Measurements from ENCODE around the gene ZNF350.
"Not testable (repeated sequence)": the region's sequence is repeated elsewhere in the genome, so short reads cannot be mapped to it uniquely, and the experiment has no call there.

The ZNF350 gene

DNA sequence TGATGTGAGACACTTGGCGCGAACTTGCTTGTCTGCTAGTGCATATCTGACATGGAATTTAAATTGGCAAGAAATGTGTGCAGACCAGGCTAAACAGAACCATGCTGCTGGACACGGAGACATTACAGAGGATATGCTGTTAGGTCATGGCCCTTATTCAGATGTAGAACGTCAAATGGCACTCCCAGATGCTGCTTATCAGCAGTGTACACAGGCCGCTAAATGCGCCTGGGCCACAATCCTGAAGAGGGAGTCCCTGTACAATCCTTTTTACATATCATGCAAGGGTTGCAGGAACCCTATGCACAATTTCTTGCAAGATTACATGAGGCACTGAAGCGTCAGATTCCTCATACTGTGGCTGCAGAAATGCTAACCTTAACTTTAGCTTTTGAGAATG is 9.3 kb downstream of the ZNF350 start:
- in situ Hi-C loops (cut with HindIII; ENCODE audit: low pct_ligation_motif_present, low pct_unique_long_range_greater_than_20kb, low sequenced_read_pairs) = no loop called here
- no peak for DNase-seq

DNA sequence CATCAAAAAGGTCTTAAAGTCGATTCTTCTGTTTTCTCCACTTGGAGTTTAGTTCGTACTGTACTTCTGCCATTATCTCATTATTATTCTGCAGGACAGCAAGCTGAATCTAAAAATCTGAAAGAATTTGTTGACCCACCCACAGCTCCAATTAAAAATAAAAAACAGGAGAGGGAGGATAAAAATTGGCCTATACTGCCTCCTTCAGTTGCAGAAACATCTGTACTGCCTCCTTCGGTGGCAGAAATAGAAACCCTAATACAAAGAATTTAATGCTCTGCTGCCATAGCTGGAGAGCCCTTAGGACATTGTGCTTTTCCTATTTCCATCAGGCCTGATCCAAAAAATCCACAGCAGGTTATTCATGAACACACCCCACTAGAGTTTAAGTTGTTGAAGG is 9.8 kb downstream of the ZNF350 start:
- in situ Hi-C loops (cut with HindIII; ENCODE audit: low pct_ligation_motif_present, low pct_unique_long_range_greater_than_20kb, low sequenced_read_pairs) = no loop called here
- DNase-seq = no peak

DNA sequence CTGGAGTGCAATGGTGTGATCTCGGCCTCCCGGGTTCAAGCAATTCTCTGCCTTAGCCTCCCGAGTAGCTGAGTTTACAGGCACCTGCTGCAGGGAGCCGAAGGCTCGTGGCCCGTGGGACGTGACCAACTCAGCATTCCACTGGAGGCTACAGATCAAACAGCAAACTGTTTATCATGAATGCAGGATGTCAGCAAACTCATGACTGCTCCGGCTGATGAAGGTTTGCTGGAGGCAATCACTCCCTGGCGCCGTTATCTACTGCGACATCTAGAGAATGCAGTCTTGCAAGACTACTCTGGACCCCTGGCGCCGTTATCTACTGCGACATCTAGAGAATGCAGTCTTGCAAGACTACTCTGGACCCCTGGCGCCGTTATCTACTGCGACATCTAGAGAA is 10.9 kb downstream of the ZNF350 start:
- DNase-seq; in situ Hi-C loops (cut with HindIII; ENCODE audit: low pct_ligation_motif_present, low pct_unique_long_range_greater_than_20kb, low sequenced_read_pairs): not testable (repeated sequence)

DNA sequence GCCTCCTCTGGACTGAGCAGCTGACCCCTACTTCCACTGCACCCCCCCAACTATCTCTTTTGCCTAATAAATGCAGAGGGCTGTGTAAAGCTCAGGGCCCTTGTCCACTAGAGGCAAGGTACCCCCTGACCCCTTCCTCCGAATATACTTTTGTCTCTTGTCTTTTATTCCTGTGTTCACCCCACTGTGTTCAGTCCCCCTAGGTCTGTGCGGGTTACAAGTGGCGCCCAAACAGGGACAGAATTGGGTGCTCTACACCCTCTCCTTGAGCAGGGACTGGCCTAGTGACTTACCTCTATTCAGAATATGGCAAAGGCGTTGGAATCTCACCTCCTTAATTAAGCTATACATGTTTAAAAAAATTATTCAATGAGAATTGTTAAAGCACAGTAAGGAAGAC is 15.0 kb downstream of the ZNF350 start:
- peak; percentile 3 for DNase-seq
- in situ Hi-C loops (cut with HindIII; ENCODE audit: low pct_ligation_motif_present, low pct_unique_long_range_greater_than_20kb, low sequenced_read_pairs) = no loop called here

DNA sequence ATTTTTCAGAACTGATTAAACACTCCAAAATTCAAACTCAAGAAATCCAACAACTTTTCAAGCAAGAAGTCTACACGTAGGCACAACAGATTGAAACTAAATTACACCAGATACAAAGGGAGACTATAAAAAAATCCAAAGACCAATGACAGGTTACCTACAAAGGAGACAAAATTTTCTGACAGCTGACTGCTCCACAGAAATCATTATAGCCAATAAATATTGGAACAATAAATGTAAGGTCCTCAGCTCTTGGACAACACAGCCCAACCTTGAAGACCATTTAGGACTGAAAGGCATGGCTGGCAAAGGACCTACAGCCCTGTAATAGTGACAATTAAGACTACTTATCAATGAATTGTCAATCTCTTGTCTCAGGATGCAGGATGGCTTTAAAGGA is 15.9 kb downstream of the ZNF350 start:
- in situ Hi-C loops (cut with HindIII; ENCODE audit: low pct_ligation_motif_present, low pct_unique_long_range_greater_than_20kb, low sequenced_read_pairs) = no loop called here
- DNase-seq = no peak

DNA sequence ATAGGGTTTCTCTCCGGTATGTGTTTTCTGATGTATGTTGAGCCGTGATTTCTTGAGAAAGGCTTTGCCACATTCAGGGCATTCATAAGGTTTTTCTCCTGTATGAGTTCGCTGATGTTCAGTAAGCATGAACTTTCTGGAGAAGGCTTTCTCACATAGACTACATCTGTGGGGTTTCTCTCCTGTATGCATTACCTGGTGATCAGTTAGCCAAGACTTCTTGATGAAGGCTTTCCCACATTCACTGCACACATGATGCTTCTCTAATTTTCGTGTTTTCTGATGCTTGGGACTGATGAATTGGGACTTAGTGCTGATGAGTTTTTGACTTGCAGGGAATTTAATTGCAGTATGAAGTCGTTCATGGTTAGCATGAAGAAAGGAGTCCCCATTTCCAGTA is 21.1 kb downstream of the ZNF350 start:
- in situ Hi-C loops (cut with HindIII; ENCODE audit: low pct_ligation_motif_present, low pct_unique_long_range_greater_than_20kb, low sequenced_read_pairs) = no loop called here
- DNase-seq = no peak

DNA sequence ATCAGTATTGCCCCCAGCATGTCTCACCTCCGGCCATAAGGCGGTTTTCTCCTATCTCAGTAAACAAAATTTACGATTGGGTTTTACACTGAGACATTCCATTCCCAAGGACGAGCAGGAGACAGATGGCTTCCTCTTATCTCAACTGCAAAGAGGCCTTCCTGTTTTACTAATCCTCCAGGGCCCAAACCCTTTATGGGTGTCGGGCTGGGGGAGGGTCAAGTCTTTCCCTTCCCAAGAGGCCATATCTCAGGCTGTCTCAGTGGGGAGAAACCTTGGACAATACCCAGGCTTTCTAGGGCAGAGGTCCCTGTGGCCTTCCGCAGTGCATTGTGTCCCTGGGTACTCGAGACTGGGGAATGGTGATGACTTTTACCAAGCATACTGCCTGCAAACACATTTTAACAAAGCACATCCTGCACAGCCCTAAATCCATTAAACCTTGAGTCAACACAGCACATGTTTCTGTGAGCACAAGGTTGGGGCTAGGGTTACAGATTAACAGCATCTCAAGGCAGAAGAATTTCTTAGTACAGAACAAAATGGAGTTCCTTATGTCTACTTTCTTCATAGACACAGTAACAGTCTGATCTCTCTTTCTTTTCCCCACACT is 25.9 kb downstream of the ZNF350 start:
- DNase-seq; in situ Hi-C loops (cut with HindIII; ENCODE audit: low pct_ligation_motif_present, low pct_unique_long_range_greater_than_20kb, low sequenced_read_pairs): not testable (repeated sequence)

DNA sequence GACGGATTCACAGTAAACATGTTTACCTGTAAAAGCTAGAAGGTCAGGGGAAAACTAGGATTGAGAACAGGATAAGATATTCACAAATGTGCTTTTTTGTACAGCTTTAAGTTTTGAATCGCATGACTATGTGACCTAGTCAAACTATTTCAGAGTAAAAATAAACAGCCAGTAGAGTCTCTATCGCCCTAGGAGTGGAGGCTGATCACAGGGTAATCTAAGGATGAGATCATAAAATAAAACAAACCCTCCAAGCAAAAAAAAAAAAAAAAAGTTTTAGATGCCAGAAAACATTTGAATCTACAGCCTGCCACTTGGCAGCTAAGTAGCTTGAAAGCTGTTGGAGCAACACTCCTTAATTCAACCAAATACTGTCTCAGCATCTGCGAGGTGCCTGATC is 26.8 kb downstream of the ZNF350 start:
- no peak for DNase-seq
- in situ Hi-C loops (cut with HindIII; ENCODE audit: low pct_ligation_motif_present, low pct_unique_long_range_greater_than_20kb, low sequenced_read_pairs) = no loop called here

DNA sequence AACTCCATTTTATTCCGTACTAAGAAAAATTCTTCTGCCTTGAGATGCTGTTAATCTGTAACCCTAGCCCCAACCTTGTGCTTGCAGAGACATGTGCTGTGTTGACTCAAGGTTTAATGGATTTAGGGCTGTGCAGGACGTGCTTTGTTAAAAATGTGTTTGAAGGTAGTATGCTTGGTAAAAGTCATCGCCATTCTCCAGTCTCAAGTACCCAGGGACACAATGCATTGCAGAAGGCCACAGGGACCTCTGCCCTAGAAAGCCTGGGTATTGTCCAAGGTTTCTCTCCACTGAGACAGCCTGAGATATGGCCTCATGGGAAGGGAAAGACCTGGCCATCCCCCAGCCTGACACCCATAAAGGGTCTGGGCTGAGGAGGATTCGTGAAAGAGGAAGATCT is 28.8 kb downstream of the ZNF350 start:
- in situ Hi-C loops (cut with HindIII; ENCODE audit: low pct_ligation_motif_present, low pct_unique_long_range_greater_than_20kb, low sequenced_read_pairs); DNase-seq: not testable (repeated sequence)

DNA sequence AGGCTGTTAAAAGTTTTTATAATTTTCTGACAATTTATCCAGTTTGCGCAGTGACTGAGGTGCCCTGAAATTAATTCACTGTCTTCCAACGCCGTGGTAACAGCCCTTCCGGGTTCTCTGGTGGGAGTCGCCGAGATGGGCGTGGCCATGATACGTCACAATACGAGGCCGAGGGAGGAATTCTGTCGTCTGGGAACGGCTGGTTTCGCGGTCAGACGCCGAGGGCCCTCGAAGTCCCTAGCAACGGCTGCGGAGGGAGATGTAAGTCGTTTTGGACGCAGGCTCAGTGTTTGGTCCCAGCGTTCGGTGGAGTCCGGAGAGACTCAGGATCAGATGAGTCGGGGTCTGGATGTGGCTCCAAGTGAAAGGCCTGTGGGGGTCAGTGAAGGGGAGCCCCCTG is 37.7 kb downstream of the ZNF350 start:
- DNase-seq = no peak
- in situ Hi-C loops (cut with HindIII; ENCODE audit: low pct_ligation_motif_present, low pct_unique_long_range_greater_than_20kb, low sequenced_read_pairs) = no loop called here

DNA sequence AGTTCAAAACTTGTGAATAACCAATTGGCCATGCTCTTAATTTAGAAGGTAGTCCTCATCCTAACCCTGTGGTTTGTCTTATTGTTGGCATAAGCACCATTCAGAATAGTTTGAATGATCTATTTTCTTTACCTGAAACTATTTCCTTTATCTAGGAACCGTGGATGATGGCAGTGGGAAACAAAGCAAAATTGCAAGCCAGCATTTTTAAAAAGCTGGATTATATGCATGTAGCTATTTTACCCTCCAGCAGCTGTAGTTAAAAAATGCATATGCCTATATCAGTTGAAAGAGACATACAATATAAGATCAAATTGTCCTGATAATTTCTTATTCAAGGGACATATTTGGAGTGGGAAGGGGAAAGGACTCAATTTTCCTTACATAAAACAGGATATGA is 40.0 kb downstream of the ZNF350 start:
- no peak for DNase-seq
- in situ Hi-C loops (cut with HindIII; ENCODE audit: low pct_ligation_motif_present, low pct_unique_long_range_greater_than_20kb, low sequenced_read_pairs) = no loop called here

DNA sequence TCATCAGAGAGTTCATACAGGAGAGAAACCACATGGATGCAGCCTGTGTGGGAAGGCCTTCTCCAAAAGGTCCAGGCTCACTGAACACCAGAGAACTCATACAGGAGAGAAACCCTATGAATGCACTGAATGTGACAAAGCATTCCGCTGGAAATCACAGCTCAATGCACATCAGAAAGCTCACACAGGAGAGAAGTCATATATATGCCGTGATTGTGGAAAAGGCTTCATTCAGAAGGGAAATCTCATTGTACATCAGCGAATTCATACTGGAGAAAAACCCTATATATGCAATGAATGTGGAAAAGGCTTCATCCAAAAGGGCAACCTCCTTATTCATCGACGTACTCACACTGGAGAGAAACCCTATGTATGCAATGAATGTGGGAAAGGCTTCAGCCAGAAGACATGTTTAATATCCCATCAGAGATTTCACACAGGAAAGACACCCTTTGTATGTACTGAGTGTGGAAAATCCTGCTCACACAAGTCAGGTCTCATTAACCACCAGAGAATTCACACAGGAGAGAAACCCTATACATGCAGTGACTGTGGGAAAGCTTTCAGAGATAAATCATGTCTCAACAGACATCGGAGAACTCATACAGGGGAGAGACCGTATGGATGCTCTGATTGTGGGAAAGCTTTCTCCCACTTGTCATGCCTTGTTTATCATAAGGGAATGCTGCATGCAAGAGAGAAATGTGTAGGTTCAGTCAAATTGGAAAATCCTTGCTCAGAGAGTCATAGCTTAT is 41.7 kb downstream of the ZNF350 start:
- in situ Hi-C loops (cut with HindIII; ENCODE audit: low pct_ligation_motif_present, low pct_unique_long_range_greater_than_20kb, low sequenced_read_pairs) = no loop called here

DNA sequence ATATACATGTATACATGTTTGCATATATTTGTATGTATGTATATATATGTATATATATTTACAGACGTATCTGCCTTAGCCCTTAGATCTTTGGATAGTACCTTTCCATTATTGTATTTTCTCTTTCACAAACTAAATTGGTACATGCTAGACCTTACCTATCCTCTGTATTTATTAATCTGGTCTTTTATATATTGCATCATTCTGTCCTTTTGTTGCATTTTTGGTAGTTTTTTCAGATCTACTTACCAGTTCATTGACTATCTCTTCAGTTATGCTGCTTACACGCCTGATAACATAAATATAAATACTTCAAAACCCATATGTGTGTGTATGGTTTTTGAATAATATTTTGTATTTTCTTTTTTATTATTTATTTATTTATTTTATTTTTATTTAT is 47.7 kb downstream of the ZNF350 start:
- in situ Hi-C loops (cut with HindIII; ENCODE audit: low pct_ligation_motif_present, low pct_unique_long_range_greater_than_20kb, low sequenced_read_pairs) = no loop called here
- DNase-seq = no peak

More for the DNA sequence above, 41.7 kb downstream of the ZNF350 start:
- DNase-seq = no peak

DNA sequence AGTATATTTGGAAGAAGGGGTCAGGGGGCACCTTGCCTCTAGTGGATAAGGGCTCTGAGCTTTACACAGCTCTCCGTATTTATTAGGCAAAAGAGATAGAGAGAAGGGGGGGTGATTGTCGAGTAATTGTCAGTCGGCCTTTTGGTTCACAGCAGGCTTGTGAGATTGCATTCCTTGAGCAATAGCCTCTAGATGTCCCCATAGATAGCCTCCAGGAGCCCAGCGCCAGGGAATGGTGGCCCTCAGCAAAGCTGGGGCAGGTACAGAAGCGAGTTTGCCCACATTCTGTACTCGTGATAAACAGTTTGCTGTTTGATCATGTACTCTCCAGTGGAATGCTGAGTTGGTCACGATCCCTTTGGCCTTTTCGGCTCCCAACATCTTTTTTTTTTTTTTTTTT is 54.7 kb downstream of the ZNF350 start:
- in situ Hi-C loops (cut with HindIII; ENCODE audit: low pct_ligation_motif_present, low pct_unique_long_range_greater_than_20kb, low sequenced_read_pairs) = no loop called here
- DNase-seq = no peak

DNA sequence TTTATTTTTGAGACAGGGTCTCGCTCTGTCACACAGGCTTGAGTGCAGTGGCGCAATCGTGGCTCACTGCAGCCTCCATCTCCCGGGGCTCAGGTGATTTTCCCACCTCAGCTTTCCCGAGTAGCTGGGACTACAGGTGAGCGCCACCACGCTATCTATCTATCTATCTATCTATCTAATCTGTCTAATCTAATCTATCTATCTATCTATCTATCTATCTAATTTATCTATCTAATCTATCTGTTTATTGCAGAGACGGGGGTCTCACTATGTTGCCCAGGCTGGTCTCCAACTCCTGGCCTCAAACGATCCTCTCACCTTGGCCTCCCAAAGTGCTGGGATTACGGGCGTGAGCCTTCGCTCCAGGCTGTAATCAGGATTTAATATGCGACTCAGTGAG is 58.8 kb downstream of the ZNF350 start:
- in situ Hi-C loops (cut with HindIII; ENCODE audit: low pct_ligation_motif_present, low pct_unique_long_range_greater_than_20kb, low sequenced_read_pairs) = no loop called here
- no peak for DNase-seq

DNA sequence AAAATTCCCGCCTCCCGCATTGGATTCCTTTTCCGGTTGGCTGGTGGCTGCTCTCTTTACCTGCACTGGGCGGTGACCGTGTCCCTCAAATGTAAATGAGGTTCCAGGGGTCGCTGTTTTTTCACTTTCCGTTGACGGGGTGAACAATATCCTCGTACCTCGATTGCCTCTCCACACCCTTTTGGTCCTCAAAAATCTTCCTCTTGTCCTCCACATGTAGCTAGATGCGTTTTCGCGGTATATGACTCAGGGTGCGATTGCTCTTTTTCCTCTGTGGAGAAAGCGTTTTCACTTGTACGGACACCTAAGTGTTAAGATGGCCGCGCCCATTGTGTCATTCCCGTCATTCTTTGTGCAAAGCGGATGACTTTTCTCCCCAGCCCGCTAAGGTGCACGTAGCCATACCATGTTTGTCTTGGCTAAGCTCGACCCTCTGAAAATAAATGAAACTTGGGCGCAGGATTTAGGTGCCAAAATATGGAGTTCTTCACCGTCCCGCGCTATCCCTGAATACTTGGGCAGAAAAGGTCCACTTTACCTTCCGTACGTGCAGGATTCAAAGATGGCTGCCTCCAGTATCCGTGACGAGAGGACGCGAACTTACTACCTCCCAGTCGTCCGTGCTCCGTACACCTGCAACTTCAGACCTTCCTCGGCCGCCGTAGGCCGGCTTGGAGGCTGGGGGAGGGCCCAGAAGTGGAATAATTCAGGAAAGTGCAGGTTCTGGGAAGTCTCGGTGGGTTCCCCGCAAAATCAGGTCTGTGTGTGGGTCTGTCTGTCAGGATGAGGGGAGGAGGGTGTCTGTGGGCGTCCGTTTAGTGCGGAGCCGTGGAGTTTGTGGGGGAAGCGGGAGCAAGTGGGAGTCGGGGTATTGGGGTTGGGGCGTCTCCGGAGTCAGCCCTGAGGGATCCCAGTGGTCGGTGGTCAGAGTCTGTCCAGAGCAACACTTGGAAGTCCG is 59.6 kb downstream of the ZNF350 start, which contains the start of gene ZNF613:
Gene ZNF613, plus strand, starts transcription at position 689 of the 958 bp plus-strand sequence. CDS start 8,749 bp downstream, outside the sequence.
- in situ Hi-C loops (cut with HindIII; ENCODE audit: low pct_ligation_motif_present, low pct_unique_long_range_greater_than_20kb, low sequenced_read_pairs) = no loop called here
- DNase-seq = peak; percentile 77

DNA sequence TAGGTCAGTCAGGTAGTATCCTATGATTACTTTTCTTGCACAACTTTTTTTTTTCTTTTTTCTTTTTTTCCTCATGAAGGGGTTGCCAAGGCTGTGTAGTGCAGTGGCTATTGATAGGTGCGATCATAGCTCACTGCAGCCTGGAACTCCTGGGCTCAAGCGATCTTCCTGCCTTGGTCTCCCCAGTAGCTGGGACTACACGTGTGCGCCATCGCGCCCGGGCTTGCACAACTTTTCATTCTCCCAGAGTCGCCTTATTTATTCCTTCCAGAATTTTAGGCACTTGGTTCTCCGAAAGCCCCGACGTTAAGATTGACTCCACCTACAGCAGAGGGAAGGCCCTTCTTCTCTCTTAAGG is 60.2 kb downstream of the ZNF350 start:
- in situ Hi-C loops (cut with HindIII; ENCODE audit: low pct_ligation_motif_present, low pct_unique_long_range_greater_than_20kb, low sequenced_read_pairs) = no loop called here
- DNase-seq = no peak

DNA sequence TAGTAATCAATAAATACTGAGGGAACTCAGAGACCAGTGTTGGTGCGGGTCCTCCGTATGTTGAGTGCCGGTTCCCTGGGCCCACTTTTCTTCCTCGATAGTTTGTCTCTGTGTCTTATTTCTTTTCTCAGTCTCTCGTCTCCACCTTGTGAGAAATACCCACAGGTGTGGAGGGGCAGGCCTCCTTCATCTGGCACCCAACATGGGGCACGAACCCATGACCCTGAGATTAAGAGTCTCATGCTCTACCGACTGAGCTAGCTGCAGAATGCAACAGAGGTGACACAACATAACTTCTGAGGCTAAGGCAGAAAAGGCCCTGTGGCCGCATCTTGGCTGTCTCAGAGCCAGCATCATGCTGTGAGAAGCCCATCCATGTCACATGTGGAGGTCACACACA is 64.7 kb downstream of the ZNF350 start:
- DNase-seq = no peak
- in situ Hi-C loops (cut with HindIII; ENCODE audit: low pct_ligation_motif_present, low pct_unique_long_range_greater_than_20kb, low sequenced_read_pairs) = no loop called here

DNA sequence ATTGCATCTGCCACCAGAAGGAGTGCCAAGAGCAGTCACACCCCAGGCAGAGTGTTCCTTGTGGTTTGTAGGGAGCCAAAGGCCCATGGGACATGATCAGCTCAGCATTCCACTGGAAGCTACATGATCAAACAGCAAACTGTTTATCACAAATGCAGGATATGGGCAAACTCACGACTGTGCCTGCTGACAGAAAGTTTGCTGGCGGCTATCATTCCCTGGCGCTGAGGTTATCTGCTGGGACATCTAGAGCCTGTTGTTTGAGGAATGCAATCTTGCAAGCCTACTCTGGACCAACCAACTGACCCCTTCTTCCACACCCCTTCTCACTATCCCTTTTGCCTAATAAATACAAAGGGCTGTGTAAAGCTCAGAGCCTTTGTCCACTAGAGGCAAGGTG is 67.0 kb downstream of the ZNF350 start:
- no peak for DNase-seq
- in situ Hi-C loops (cut with HindIII; ENCODE audit: low pct_ligation_motif_present, low pct_unique_long_range_greater_than_20kb, low sequenced_read_pairs) = no loop called here
